HT1080 (cell line): ENCODE data around the gene P4HB. TPM values are rescaled to one million over a fixed set of nuclear protein-coding genes. Genes with fewer than 3 reads are reported as not detected.
"Not testable (repeated sequence)": the region's sequence is repeated elsewhere in the genome, so short reads cannot be mapped to it uniquely, and the experiment has no call there.

ENCODE experiments used
- DNase-seq: peaks from one replicate; pipeline ENCODE4 v3.0.0-alpha.2; 2015; ENCODE audit warnings: low read depth
- total RNA-seq: library from RNA; depleted of rRNA; stranded (reverse); fragments of >200 nt; shearing (Covaris generic); gene quantifications from 2 replicates; pipeline ENCODE4 v1.2.3, GENCODE V29; 2014

Gene P4HB
- total RNA-seq, 1 experiment from 2014 or later: 825 TPM

- DNase-seq: no peak
Observed at GRCh38 chr17:81846743-81847689, 13.3 kb downstream of the P4HB start.

- no peak for DNase-seq
Observed at GRCh38 chr17:81845881-81846742, 14.2 kb downstream of the P4HB start.

GRCh38 chr17:81845361-81845760 lies 15.0 kb downstream of the P4HB start:
- no peak for DNase-seq

GRCh38 chr17:81844887-81845286 lies 15.4 kb downstream of the P4HB start:
- no peak for DNase-seq

GRCh38 chr17:81844327-81844851 lies 15.9 kb downstream of the P4HB start:
- no peak for DNase-seq

GRCh38 chr17:81843713-81844326 lies 16.5 kb downstream of the P4HB start:
- DNase-seq: no peak

GRCh38 chr17:81842725-81843504 lies 17.4 kb downstream of the P4HB start:
- DNase-seq: no peak

- DNase-seq: no peak
Observed at GRCh38 chr17:81842378-81842724, 18.0 kb downstream of the P4HB start.

- no peak for DNase-seq
Observed at GRCh38 chr17:81841866-81842265, 18.5 kb downstream of the P4HB start.

- no peak for DNase-seq
Observed at GRCh38 chr17:81840826-81841778, 19.2 kb downstream of the P4HB start.

GRCh38 chr17:81840059-81840458 lies 20.3 kb downstream of the P4HB start:
- not testable (repeated sequence) for DNase-seq

- no peak for DNase-seq
Observed at GRCh38 chr17:81839301-81839700, 21.0 kb downstream of the P4HB start.

- DNase-seq: no peak
Observed at GRCh38 chr17:81838753-81839255, 21.5 kb downstream of the P4HB start.

- no peak for DNase-seq
Observed at GRCh38 chr17:81837641-81838040, 22.7 kb downstream of the P4HB start.

- no peak for DNase-seq
Observed at GRCh38 chr17:81834831-81835267, 25.5 kb downstream of the P4HB start, which contains the start of gene PPP1R27. Gene PPP1R27 (minus strand): TSS chr17:81835050. CDS start chr17:81834953, 97 bp downstream.

- no peak for DNase-seq
Observed at GRCh38 chr17:81833921-81834830, 26.2 kb downstream of the P4HB start.

- DNase-seq: peak; percentile 80
Observed at GRCh38 chr17:81833160-81833920, 27.0 kb downstream of the P4HB start, which contains the start of gene MCRIP1. Gene MCRIP1 (minus strand): TSS chr17:81833291. CDS start chr17:81824506, 8,785 bp downstream.
